GM12874 (cell line): Measurements from ENCODE around the gene USP40.

ENCODE experiments used
- TF ChIP-seq, protein P1 (sequence below): IDR thresholded peaks from 2 replicates; pipeline ENCODE4 v1.5.1; 2011; ENCODE audit warnings: low read depth, mild to moderate bottlenecking, control low read depth, low read length, moderate library complexity; ENCODE audit not compliant: insufficient read depth

USP40 gene

DNA sequence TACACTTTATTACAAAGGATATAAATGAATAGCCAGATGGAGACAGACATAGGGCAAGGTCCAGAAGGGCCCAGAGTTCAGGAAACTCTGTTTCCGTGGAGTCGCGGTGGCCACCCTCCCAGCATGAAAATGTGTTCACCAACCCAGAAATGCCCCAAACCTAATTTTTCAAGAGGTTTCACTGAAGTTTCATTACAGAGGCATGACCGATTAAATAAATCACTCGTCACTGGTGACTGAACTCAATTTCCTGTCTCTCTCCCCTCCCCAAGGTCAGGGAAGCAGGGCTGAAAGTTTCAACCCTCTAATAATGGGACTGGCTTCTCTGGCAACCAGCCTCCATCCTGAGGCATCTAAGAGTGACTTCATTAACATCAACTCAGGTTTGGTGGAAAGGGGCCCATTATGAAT is 22.4 kb downstream of the USP40 start:
- TF ChIP-seq, protein P1, sequence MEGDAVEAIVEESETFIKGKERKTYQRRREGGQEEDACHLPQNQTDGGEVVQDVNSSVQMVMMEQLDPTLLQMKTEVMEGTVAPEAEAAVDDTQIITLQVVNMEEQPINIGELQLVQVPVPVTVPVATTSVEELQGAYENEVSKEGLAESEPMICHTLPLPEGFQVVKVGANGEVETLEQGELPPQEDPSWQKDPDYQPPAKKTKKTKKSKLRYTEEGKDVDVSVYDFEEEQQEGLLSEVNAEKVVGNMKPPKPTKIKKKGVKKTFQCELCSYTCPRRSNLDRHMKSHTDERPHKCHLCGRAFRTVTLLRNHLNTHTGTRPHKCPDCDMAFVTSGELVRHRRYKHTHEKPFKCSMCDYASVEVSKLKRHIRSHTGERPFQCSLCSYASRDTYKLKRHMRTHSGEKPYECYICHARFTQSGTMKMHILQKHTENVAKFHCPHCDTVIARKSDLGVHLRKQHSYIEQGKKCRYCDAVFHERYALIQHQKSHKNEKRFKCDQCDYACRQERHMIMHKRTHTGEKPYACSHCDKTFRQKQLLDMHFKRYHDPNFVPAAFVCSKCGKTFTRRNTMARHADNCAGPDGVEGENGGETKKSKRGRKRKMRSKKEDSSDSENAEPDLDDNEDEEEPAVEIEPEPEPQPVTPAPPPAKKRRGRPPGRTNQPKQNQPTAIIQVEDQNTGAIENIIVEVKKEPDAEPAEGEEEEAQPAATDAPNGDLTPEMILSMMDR, result no peak

DNA sequence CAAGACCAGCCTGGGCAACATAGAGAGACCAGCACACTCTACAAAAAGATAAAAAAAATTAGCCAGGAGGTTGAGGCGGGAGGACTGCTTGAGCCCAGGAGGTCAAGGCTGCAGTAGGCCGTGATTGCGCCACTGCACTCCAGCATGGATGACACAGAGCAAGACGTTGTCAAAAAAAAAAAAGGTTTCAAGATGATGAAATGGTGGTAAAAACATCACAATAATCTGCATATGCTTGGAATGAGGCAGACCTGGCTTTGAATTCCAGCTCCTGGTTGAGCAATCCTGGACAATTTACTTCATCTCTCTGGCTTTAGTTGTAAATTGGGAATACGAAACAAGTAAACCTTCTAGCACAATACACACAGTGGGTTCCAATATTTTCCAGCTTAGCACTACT is 24.1 kb downstream of the USP40 start:
- TF ChIP-seq, protein P1, result no peak

DNA sequence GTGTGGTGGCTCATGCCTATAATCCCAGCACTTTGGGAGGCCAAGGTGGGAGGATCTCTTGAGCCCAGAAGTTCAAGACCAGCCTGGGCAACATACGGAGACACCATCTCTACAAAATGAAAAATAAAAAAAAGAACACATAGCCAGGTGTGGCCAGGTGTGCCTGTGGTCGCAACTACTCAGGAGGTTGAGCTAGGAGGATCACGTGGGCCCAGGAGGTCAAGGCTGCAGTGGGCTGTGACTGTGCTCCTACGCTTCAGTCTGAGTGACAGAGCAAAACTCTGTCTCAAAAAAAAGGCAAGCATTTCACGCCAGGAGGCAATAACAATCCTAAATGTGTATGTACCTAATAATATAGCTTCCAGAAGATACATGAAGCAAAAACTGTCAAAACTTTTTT is 27.8 kb downstream of the USP40 start:
- TF ChIP-seq, protein P1, result no peak

DNA sequence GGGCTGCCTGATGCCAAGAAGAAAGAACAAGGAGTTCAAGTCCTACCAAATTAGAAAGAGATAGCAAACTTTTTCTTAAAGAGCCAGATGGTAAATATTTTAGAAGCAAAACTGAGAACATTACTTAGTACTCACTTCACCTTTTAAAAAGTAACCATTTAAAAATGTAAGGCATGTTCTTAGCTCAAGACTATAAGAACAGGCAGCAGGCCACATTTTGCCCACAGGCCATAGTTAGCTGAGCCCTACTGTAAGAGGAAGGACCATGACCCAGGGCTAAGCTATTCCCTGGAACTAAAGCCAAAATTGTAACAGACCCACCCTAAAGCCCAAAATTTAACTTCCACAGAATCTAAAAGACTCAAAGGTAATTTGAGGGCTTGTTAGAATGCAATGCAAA is 31.3 kb downstream of the USP40 start:
- TF ChIP-seq, protein P1, result no peak

DNA sequence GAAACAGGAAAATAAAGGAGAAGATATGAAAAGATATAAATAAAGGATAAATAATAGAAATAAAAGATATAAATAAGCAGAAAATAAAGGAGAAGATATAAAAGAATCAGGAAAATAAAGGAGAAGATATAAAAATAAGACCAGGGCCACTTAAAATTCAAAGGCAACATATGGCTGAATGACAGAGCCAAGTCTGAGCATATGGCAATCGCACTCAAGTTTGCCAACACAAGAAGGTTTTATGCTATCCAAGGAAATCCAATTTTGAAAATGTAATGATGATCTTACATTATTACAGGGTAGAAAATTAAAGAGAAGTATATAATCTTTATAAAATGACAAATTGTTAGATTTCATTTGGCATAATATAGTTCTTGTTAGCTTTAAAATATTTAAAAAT is 33.6 kb downstream of the USP40 start:
- TF ChIP-seq, protein P1, result no peak

DNA sequence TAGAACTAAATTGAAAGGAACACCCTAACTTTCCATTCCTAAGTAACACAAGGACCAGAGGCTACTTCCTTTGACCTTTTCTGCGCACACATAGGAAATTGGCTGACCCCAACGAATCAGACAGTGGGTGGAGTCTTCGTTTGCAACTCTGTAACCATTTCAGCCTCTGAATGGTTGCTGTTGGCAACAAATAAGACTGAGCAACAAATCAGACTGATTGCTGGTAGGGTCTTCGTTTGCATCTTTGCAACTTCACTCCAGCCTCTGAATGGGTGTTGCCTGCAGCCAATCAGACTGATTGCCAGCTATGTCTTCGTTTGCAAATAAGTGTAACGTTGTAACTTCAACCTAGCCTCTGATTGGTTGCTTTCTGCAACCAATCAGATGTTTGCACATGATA is 34.6 kb downstream of the USP40 start:
- TF ChIP-seq, protein P1, result no peak

DNA sequence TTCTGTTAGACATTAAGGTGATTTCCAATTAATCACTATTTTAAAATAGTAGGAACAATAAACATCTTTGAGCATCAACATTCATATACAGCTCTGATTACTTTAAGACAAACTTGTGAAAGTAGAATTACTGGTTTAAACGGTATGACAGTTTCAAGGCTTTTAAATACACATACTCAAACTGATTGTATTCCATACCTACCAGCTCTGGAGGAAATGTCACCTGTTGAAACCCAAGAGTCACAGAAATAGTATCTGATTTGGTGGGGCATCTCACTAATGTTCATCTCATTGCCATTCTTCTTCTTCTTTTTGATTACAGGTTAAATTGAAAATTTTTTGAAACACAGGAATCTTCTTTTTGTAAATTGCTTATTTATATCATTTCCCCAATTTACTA is 36.2 kb downstream of the USP40 start:
- TF ChIP-seq, protein P1, result no peak

DNA sequence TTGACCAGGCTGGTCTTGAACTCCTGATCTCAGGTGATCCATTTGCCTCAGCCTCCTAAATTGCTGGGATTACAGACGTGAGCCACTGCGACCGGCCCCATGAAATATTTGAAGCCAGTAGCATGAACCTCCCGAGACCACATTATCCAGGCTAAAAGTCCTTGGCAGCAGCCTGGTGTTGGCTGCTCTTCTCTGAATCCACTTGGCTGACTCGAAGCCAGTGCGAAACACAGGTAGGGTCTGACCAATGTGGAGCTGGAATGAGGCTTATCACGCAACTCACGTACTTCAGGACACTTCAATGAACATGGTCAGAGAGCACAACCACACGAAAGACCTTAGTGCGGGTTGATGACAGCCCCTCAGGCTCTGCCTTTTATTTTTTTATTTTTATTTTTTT is 38.4 kb downstream of the USP40 start:
- TF ChIP-seq, protein P1, result no peak
